GM12878 (cell line): Measurements from ENCODE around the gene SOX6. TPM values are rescaled to one million over a fixed set of nuclear protein-coding genes. Genes with fewer than 3 reads are reported as not detected.

Experiments used
- ATAC-seq: fragments of 200-7000 bp; cut with Tn5 transposase; 3 replicates; pipeline ENCODE4 v1.9.1; 2020; ENCODE audit warnings: mild to moderate bottlenecking, moderate library complexity
- BruUV-seq: library from RNA; stranded (reverse); fragments of 400-500 nt; replicated peaks from 2 replicates; lab custom pipeline; 2021; lab: Mats Ljungman, UMichigan
- CTCF ChIA-PET: fragments of 300-600 bp; sonication (Branson Sonifier 250); formaldehyde crosslinking; extraction: SDS; loops from one replicate; lab custom pipeline; 2021; ENCODE audit warnings: inconsistent platforms; lab: Yijun Ruan, JAX
- POLR2A ChIA-PET: fragments of 350-600 bp; formaldehyde crosslinking; extraction: SDS; loops from one replicate; lab custom pipeline; 2021; ENCODE audit warnings: inconsistent platforms; lab: Charles Lee
- RAD21 ChIA-PET: fragments of 300-600 bp; sonication (Branson Sonifier 250); formaldehyde crosslinking; loops from one replicate; lab custom pipeline; 2023; ENCODE audit warnings: antibody characterized with exemption; ENCODE audit not compliant: unreplicated experiment; lab: Charles Lee
- SMC1A ChIA-PET: fragments of 300-600 bp; sonication (Branson Sonifier 250); formaldehyde crosslinking; loops from one replicate; lab custom pipeline; 2023; ENCODE audit not compliant: unreplicated experiment, uncharacterized antibody; lab: Charles Lee
- DNase-seq: peaks from one replicate; pipeline ENCODE4 v3.0.0-alpha.2; 2011; ENCODE audit warnings: low read depth, low spot score
- FAIRE-seq: peaks from 3 replicates; lab custom pipeline; 2011; peaks lifted over from hg19 to GRCh38; lab: Jason Lieb, UNC
- H2AFZ ChIP-seq: 2 replicates; pipeline ENCODE4 v1.6.0; 2011; ENCODE audit warnings: low read depth, low read length, control low read depth; ENCODE audit not compliant: control insufficient read depth
- H3K27ac ChIP-seq: 2 replicates; pipeline ENCODE4 v1.5.1; 2011; ENCODE audit warnings: control low read depth; ENCODE audit not compliant: control insufficient read depth, insufficient read depth
- H3K27me3 ChIP-seq, 2 experiments: replicated peaks in 1 of 2; 2 replicates each; pipeline versions ENCODE4 v1.6.0 to v1.6.1; 2011; ENCODE audit warnings: low read length in 1 of 2; ENCODE audit not compliant: control insufficient read depth in 2 of 2, insufficient read depth in 2 of 2
- H3K36me3 ChIP-seq, 2 experiments: 2 replicates each; pipeline ENCODE4 v1.5.1; 2011; ENCODE audit warnings: low read length in 1 of 2; ENCODE audit not compliant: control insufficient read depth in 2 of 2, insufficient read depth in 2 of 2
- H3K4me1 ChIP-seq: 2 replicates; pipeline ENCODE4 v1.6.1; 2011; ENCODE audit warnings: mild to moderate bottlenecking, low read length, moderate library complexity, mixed read lengths; ENCODE audit not compliant: control insufficient read depth, insufficient read depth
- H3K4me2 ChIP-seq: 2 replicates; pipeline ENCODE4 v1.6.0; 2011; ENCODE audit warnings: control low read depth; ENCODE audit not compliant: control insufficient read depth, insufficient read depth
- H3K4me3 ChIP-seq: fragments of 200-600 bp; sonication (generic); 2 replicates; pipeline ENCODE4 v1.5.1; 2016
- H3K79me2 ChIP-seq: 2 replicates; pipeline ENCODE4 v1.6.0; 2011; ENCODE audit warnings: low read length; ENCODE audit not compliant: control insufficient read depth, insufficient read depth
- H3K9ac ChIP-seq: 2 replicates; pipeline ENCODE4 v1.8.0; 2011; ENCODE audit warnings: low read length, control low read depth, mixed read lengths; ENCODE audit not compliant: control insufficient read depth, insufficient read depth
- H3K9me3 ChIP-seq: replicated peaks from 3 replicates; pipeline ENCODE4 v1.5.1; 2011; ENCODE audit warnings: mild to moderate bottlenecking, low read length; ENCODE audit not compliant: control insufficient read depth, insufficient read depth
- H4K20me1 ChIP-seq: 2 replicates; pipeline ENCODE4 v1.6.0; 2011; ENCODE audit not compliant: control insufficient read depth, insufficient read depth
- ASH2L ChIP-seq: fragments of 300-600, 200-600 bp; sonication (generic); IDR thresholded peaks from 2 replicates; pipeline ENCODE4 v1.6.1; 2017; ENCODE audit warnings: low read depth, mild to moderate bottlenecking, borderline replicate concordance
- CEBPB ChIP-seq, 2 experiments: fragments of 150-350 bp in 1 of 2; IDR thresholded peaks; 2 replicates each; pipeline ENCODE4 v1.6.1; 2012 to 2014; ENCODE audit warnings: low read depth in 2 of 2, low read length in 2 of 2, borderline replicate concordance in 1 of 2, inconsistent platforms in 1 of 2
- CHD4 ChIP-seq: fragments of 200-600 bp; sonication (generic); IDR thresholded peaks from 2 replicates; pipeline ENCODE4 v1.6.1; 2016; ENCODE audit warnings: mild to moderate bottlenecking
- ESRRA ChIP-seq: IDR thresholded peaks from 2 replicates; pipeline ENCODE4 v1.6.1; 2012; ENCODE audit warnings: mild to moderate bottlenecking, low read length, improper control_type of control experiment
- NR2F1 ChIP-seq: fragments of 450-650 bp; conservative IDR thresholded peaks from 2 replicates; pipeline ENCODE4 v1.6.1; 2017; ENCODE audit warnings: mild to moderate bottlenecking
- POLR2AphosphoS2 ChIP-seq: IDR thresholded peaks from 2 replicates; pipeline ENCODE4 v1.6.1; 2011; ENCODE audit warnings: low read depth, mild to moderate bottlenecking, low read length, improper control_type of control experiment, moderate library complexity
- RB1 ChIP-seq: fragments of 450-650 bp; formaldehyde crosslinking; IDR thresholded peaks from 2 replicates; pipeline ENCODE4 v1.6.1; 2017; ENCODE audit warnings: mild to moderate bottlenecking, borderline replicate concordance
- SMC3 ChIP-seq: IDR thresholded peaks from 2 replicates; pipeline ENCODE4 v1.6.1; 2011; ENCODE audit warnings: low read length, improper control_type of control experiment, borderline replicate concordance
- WGBS: methylation state at CpG from one replicate; pipeline ENCODE4 v1.1.6; 2016; ENCODE audit warnings: low lambda C conversion rate; ENCODE audit not compliant: insufficient replicate concordance, insufficient coverage; ENCODE audit errors: missing lambda C conversion rate; 5-methylcytosine and 5-hydroxymethylcytosine counted together
- in situ Hi-C: fragments of 300-500 bp; cut with MboI; formaldehyde crosslinking; loops from 9 replicates; pipeline ENCODE4 v1.14.3; 2018; ENCODE audit warnings: mixed read lengths
- intact Hi-C: fragments of 100-400 bp; cut with micrococcal nuclease; formaldehyde crosslinking; loops from one replicate; pipeline ENCODE4 v1.14.2; 2022; ENCODE audit not compliant: unreplicated experiment
- polyA plus RNA-seq, 11 experiments: library from polyadenylated mRNA; depleted of rRNA in 4 of 11; unstranded in 6 of 11; stranded (reverse) in 5 of 11; fragments of >200 nt; fragmentation: Nextera tagmentation in 4 of 11; fragmentation: Illumina TruSeq in 1 of 11; extraction: Ambion mirVana in 4 of 11; extraction: Trizol in 1 of 11; gene quantifications; 1 replicate in 1 of 11; 2 replicates in 10 of 11; pipeline versions ENCODE4 v1.2.1 to v1.2.3, GENCODE V29; 2011 to 2016; ENCODE audit warnings: inconsistent platforms in 2 of 11, missing spikeins in 2 of 11, low read depth in 1 of 11
- total RNA-seq, 4 experiments: library from RNA; depleted of rRNA in 3 of 4; stranded (reverse); fragments of >200 nt in 3 of 4; fragmentation: Illumina TruSeq in 1 of 4; extraction: Trizol in 1 of 4; gene quantifications; 2 replicates each; pipeline versions ENCODE4 v1.2.1 to v1.2.3, GENCODE V29; 2013 to 2021
- TF ChIP-seq, protein P1 (sequence below): fragments of 450-650 bp; IDR thresholded peaks from 2 replicates; pipeline ENCODE4 v1.6.1; 2017; ENCODE audit warnings: antibody characterized with exemption, mild to moderate bottlenecking, moderate library complexity
- TF ChIP-seq, protein P2 (sequence below): fragments of 450-650 bp; formaldehyde crosslinking; IDR thresholded peaks from 2 replicates; pipeline ENCODE4 v1.5.0; 2022; ENCODE audit warnings: mild to moderate bottlenecking, missing genetic modification characterization
- TF ChIP-seq, protein P3 (sequence below): IDR thresholded peaks from 2 replicates; pipeline ENCODE4 v1.6.1; 2012; ENCODE audit warnings: low read depth, low read length, improper control_type of control experiment

The SOX6 gene
- total and polyA plus RNA-seq, 10 of the 15 experiments (the other 5 are each of a cell fraction or from before 2014, with no cell fraction given), result 0.03 to 0.71 (median 0.29) TPM; not detected in 4

DNA sequence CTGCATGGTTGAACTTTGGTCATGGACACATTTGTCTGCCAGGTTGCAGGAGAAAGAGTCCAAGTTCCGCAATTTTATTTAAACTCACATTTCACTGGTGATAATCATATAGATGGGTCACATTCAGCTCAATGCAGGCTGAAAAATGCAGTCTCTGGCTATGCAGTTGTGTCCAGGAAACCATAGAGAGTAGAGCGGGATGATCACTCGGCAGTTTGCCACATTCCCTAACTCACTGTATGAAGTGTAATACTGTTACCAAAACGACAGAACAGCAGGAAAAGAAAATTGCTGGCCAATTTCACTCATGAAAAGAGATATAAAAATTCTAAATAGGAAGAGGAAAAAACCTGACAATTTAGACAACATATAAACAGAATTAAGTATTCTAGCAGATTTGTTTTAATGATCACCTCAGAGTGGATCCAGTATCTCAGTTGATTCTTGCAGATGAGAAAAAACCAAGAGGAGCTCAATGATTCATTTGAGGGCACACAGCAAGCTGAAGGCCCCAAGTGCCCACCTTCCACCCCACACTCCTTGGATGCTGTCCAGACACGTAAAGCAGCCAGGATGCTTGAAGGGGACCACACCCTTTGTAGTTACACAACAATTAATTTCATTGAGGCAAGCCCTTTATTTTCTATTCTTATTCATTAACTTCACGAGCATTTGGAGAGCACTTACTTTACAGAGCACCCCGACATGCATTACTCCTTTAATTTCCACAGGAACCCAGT, 422.3 kb downstream of the SOX6 start:
- DNase-seq (no peak), FAIRE-seq (no peak), ATAC-seq (no peak)
- no peaks in the 10 kb centered on the region for H3K36me3 ChIP-seq
- H3K4me2 ChIP-seq, result no peak overlapping the region
- no peak for TF ChIP-seq POLR2AphosphoS2
- TF ChIP-seq, protein P1, sequence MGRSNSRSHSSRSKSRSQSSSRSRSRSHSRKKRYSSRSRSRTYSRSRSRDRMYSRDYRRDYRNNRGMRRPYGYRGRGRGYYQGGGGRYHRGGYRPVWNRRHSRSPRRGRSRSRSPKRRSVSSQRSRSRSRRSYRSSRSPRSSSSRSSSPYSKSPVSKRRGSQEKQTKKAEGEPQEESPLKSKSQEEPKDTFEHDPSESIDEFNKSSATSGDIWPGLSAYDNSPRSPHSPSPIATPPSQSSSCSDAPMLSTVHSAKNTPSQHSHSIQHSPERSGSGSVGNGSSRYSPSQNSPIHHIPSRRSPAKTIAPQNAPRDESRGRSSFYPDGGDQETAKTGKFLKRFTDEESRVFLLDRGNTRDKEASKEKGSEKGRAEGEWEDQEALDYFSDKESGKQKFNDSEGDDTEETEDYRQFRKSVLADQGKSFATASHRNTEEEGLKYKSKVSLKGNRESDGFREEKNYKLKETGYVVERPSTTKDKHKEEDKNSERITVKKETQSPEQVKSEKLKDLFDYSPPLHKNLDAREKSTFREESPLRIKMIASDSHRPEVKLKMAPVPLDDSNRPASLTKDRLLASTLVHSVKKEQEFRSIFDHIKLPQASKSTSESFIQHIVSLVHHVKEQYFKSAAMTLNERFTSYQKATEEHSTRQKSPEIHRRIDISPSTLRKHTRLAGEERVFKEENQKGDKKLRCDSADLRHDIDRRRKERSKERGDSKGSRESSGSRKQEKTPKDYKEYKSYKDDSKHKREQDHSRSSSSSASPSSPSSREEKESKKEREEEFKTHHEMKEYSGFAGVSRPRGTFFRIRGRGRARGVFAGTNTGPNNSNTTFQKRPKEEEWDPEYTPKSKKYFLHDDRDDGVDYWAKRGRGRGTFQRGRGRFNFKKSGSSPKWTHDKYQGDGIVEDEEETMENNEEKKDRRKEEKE, result no peak
- TF ChIP-seq CHD4, result no peak
- TF ChIP-seq ESRRA, result no peak
- no peak for TF ChIP-seq SMC3
- TF ChIP-seq, protein P2, sequence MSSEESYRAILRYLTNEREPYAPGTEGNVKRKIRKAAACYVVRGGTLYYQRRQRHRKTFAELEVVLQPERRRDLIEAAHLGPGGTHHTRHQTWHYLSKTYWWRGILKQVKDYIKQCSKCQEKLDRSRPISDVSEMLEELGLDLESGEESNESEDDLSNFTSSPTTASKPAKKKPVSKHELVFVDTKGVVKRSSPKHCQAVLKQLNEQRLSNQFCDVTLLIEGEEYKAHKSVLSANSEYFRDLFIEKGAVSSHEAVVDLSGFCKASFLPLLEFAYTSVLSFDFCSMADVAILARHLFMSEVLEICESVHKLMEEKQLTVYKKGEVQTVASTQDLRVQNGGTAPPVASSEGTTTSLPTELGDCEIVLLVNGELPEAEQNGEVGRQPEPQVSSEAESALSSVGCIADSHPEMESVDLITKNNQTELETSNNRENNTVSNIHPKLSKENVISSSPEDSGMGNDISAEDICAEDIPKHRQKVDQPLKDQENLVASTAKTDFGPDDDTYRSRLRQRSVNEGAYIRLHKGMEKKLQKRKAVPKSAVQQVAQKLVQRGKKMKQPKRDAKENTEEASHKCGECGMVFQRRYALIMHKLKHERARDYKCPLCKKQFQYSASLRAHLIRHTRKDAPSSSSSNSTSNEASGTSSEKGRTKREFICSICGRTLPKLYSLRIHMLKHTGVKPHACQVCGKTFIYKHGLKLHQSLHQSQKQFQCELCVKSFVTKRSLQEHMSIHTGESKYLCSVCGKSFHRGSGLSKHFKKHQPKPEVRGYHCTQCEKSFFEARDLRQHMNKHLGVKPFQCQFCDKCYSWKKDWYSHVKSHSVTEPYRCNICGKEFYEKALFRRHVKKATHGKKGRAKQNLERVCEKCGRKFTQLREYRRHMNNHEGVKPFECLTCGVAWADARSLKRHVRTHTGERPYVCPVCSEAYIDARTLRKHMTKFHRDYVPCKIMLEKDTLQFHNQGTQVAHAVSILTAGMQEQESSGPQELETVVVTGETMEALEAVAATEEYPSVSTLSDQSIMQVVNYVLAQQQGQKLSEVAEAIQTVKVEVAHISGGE (CRISPR knock-in tag), result no peak
- TF ChIP-seq NR2F1, result no peak
- TF ChIP-seq CEBPB (IDR thresholded peaks at IDR 0.05; ENCODE audit: borderline replicate concordance in 1 of 2, low read depth in 2 of 2, low read length in 2 of 2), result no peak
- no peak for TF ChIP-seq ASH2L
- TF ChIP-seq, protein P3, sequence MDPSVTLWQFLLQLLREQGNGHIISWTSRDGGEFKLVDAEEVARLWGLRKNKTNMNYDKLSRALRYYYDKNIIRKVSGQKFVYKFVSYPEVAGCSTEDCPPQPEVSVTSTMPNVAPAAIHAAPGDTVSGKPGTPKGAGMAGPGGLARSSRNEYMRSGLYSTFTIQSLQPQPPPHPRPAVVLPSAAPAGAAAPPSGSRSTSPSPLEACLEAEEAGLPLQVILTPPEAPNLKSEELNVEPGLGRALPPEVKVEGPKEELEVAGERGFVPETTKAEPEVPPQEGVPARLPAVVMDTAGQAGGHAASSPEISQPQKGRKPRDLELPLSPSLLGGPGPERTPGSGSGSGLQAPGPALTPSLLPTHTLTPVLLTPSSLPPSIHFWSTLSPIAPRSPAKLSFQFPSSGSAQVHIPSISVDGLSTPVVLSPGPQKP, result no peak
- no peak for TF ChIP-seq RB1
- H3K9ac ChIP-seq, result no peak overlapping the region
- in situ Hi-C loops, result no loop called here
- no peaks in the 10 kb centered on the region for H4K20me1 ChIP-seq
- no peak overlapping the region for H2AFZ ChIP-seq
- POLR2A ChIA-PET, result no interaction called here
- H3K4me1 ChIP-seq, result no peaks in the 10 kb centered on the region
- intact Hi-C loops, result no loop called here
- 36% methylated on average over 7 of the region's 7 CpGs for WGBS
- no peak overlapping the region for H3K27ac ChIP-seq
- H3K79me2 ChIP-seq, result no peaks in the 10 kb centered on the region
- SMC1A ChIA-PET, result interaction anchor here (1.1 to 1.8 kb wide), 2 partner anchors 10 to 284 kb away, joined by 3 to 6 read pairs; no protein-coding TSS in a partner anchor
- H3K4me3 ChIP-seq, result no peak overlapping the region
- CTCF ChIA-PET, result no interaction called here
- RAD21 ChIA-PET, result no interaction called here
- H3K27me3 ChIP-seq, result no peaks in the 10 kb centered on the region
- H3K9me3 ChIP-seq, result no peaks in the 10 kb centered on the region
- no TSS peak for BruUV-seq
